Astrocyte (in vitro differentiated cells and primary cell): ENCODE data around the gene TRAM2.

Experiments
- CTCF ChIP-seq: IDR thresholded peaks from 2 replicates; pipeline ENCODE4 v1.5.1; 2011; ENCODE audit warnings: low read depth, mild to moderate bottlenecking, inconsistent platforms, low read length, moderate library complexity; ENCODE audit not compliant: insufficient read depth
- EZH2 ChIP-seq: IDR thresholded peaks from 2 replicates; pipeline ENCODE4 v1.6.1; 2012; ENCODE audit warnings: mild to moderate bottlenecking, low read length, inconsistent platforms; ENCODE audit not compliant: insufficient read depth

- TF ChIP-seq CTCF = no peak
- no peak for TF ChIP-seq EZH2
Observed at GRCh38 chr6:52491203-52492069, 85.4 kb downstream of the TRAM2 start.
